ENCODE measurements around the gene LRRTM3.

The LRRTM3 gene

DNA sequence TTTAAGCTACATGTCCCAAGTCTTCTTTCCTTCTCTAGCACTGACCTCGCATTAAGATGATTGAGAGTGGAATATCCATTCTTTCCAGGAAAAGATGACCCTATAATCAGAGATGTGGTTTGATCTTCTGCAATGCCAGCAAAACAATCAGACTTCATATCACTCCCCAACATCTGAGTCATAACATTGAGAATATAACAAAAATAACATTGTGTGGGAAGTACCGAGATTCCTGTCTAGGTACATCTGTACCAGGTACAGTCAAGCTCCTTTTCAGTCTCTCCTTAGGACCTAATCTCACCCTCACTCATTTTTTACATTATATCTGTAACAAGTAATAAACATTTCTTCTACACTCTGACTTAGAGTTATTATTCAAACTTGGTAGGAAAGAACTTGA lies 201.6 kb downstream of the LRRTM3 start:
- DNase-seq (ENCODE audit: low read depth), result no peak

DNA sequence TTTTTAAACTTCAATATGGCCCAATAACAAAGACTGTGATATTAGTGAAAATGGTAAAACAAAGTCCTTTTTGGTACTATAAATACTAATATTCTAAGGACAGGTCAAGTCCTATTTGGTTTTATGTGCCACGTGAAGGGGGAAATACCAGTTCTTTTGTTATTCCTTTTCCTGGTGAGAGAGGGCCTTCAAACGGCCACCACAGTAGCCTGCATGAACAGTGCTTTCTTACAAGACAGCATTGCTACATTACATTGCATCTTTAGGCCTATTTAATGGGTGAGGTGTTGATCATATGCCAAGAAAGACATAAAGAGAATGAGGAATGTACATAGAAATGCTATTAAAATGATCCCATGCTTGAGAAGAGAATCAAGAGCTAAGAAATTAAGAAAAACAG lies 214.8 kb downstream of the LRRTM3 start:
- DNase-seq (ENCODE audit: low read depth), result no peak

- DNase-seq (ENCODE audit: low read depth), result no peak
Measured at GRCh38 chr10:67141300-67141699, 215.5 kb downstream of the LRRTM3 start.

DNA sequence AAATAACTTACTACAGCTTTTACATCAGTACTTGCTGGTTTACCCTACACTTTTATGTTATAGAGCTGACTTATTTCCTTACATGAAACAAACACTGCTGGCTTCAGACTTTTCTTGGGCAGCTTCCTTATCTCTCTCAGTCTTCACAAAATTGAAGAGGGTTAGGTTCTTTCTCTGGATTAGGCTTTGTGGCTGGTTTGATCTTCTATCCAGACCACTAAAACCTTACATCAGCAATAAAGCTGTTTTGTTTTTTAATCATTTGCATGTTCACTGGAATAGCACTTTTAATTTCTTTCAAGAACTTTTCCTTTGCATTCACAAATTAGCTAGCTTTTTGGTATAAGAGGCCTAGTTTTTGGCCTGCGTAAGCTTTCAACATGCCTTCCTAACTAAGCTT lies 218.7 kb downstream of the LRRTM3 start:
- no peak for DNase-seq (ENCODE audit: low read depth)

Measured in activated T-cell treated with anti-CD3 and anti-CD28 coated beads for 1 hour (primary cell).